HepG2 (cell line): ENCODE measurements around the gene MPPE1.

ENCODE experiments used
- CBX2 ChIP-seq, 2 experiments: fragments of 200-600 bp in 1 of 2; sonication (generic); formaldehyde crosslinking in 1 of 2; IDR thresholded peaks; 2 replicates each; pipeline versions ENCODE4 v1.7.0 to v1.8.1; 2018 to 2022; ENCODE audit warnings: low read depth in 2 of 2, low read length in 1 of 2, mild to moderate bottlenecking in 1 of 2, missing genetic modification reagents in 1 of 2
- CEBPB ChIP-seq: IDR thresholded peaks from 2 replicates; pipeline ENCODE4 v1.6.1; 2011; ENCODE audit warnings: low read depth, low read length, improper control_type of control experiment, borderline replicate concordance
- ZBTB8A ChIP-seq: sonication (generic); formaldehyde crosslinking; IDR thresholded peaks from 2 replicates; pipeline ENCODE4 v1.4.0; 2020; ENCODE audit warnings: mild to moderate bottlenecking, low read depth, missing genetic modification reagents, borderline replicate concordance
- ZNF3 ChIP-seq: IDR thresholded peaks from 2 replicates; pipeline ENCODE4 v1.7.0; 2017; ENCODE audit warnings: inconsistent platforms
- ZZZ3 ChIP-seq: sonication (generic); formaldehyde crosslinking; IDR thresholded peaks from 2 replicates; pipeline ENCODE4 v1.4.0; 2020; ENCODE audit warnings: missing genetic modification reagents, mild to moderate bottlenecking, borderline replicate concordance
- TF ChIP-seq, protein P1 (sequence below): sonication (generic); formaldehyde crosslinking; IDR thresholded peaks from 2 replicates; pipeline ENCODE4 v1.4.0; 2020; ENCODE audit warnings: missing genetic modification reagents
- TF ChIP-seq, protein P2 (sequence below): IDR thresholded peaks from 2 replicates; pipeline ENCODE4 v1.6.1; 2016; ENCODE audit warnings: low read depth

DNA sequence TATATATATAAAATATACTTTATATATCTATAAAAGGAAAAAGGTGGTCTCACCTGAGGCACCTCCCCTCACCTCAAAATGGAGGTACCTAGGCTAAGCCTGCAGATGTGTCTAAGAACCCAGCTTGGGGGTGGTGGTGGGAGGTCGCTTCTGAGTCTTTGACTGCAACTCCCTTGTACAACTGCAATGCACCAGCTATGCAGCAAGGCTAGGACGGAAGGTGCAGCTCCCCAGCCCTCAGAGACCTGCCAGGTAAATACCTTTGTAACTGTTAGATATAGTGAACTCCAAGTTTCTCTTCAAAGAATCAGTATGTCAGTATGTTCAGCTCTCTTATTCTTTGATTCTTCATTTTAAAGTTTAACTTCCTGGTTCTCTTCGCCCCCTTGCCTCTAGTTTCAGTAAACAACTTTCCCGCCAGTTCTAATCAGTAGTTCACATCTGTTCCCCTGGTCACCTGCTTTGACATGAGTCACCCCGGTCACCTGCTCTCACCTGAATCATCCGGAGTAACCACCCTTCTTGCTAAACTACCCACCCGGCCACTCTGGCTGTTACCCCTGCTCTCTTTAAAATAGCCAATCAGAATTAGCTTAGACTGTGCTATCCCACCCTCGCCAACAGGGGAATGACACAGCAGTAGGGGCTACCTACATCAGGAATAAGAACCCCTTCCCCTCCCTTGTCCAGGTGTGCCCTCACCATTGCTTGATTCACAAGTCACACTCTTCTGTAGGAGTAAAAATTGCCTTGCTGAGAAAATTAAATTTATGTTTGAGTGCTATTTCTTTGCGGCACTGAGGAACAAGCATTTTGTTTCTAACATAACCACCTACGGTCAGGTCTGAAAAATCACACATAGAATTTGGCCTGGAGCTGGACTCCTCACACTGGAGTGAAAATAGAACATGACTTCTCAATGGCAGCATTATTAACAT, 48.5 kb upstream of the MPPE1 start:
- TF ChIP-seq CEBPB = no peak
- TF ChIP-seq, protein P1, sequence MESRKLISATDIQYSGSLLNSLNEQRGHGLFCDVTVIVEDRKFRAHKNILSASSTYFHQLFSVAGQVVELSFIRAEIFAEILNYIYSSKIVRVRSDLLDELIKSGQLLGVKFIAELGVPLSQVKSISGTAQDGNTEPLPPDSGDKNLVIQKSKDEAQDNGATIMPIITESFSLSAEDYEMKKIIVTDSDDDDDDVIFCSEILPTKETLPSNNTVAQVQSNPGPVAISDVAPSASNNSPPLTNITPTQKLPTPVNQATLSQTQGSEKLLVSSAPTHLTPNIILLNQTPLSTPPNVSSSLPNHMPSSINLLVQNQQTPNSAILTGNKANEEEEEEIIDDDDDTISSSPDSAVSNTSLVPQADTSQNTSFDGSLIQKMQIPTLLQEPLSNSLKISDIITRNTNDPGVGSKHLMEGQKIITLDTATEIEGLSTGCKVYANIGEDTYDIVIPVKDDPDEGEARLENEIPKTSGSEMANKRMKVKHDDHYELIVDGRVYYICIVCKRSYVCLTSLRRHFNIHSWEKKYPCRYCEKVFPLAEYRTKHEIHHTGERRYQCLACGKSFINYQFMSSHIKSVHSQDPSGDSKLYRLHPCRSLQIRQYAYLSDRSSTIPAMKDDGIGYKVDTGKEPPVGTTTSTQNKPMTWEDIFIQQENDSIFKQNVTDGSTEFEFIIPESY (CRISPR knock-in tag) = no peak
- TF ChIP-seq ZBTB8A (CRISPR knock-in tag) = no peak
- no peak for TF ChIP-seq CBX2 (IDR thresholded peaks at IDR 0.05; ENCODE audit: low read depth, low read length)
- TF ChIP-seq CBX2 (CRISPR knock-in tag; IDR thresholded peaks at IDR 0.05; ENCODE audit: low read depth) = no peak
- no peak for TF ChIP-seq ZZZ3
- TF ChIP-seq, protein P2, sequence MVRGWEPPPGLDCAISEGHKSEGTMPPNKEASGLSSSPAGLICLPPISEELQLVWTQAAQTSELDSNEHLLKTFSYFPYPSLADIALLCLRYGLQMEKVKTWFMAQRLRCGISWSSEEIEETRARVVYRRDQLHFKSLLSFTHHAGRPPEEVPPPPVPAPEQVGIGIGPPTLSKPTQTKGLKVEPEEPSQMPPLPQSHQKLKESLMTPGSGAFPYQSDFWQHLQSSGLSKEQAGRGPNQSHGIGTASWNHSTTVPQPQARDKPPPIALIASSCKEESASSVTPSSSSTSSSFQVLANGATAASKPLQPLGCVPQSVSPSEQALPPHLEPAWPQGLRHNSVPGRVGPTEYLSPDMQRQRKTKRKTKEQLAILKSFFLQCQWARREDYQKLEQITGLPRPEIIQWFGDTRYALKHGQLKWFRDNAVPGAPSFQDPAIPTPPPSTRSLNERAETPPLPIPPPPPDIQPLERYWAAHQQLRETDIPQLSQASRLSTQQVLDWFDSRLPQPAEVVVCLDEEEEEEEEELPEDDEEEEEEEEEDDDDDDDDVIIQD (CRISPR knock-in tag) = no peak
- no peak for TF ChIP-seq ZNF3 (CRISPR knock-in tag)
